GM21526 (cell line): Measurements from ENCODE around the gene TGFBRAP1.

ENCODE experiments used
- ATAC-seq: cut with Tn5 transposase; IDR thresholded peaks from one replicate; pipeline ENCODE4 v1.9.1; 2021; ENCODE audit warnings: moderate library complexity; ENCODE audit not compliant: unreplicated experiment, low FRiP score

The TGFBRAP1 gene

GRCh38 chr2:105329561-105330495 lies at the start of gene TGFBRAP1:
TGFBRAP1 (minus strand) TSS chr2:105329735; CDS start chr2:105308301, 21,434 bp downstream.
- peak; percentile 74 for ATAC-seq

- no peak for ATAC-seq
Observed at GRCh38 chr2:105378921-105379383, 49.4 kb upstream of the TGFBRAP1 start.

- ATAC-seq = no peak
Observed at GRCh38 chr2:105378276-105378840, 48.8 kb upstream of the TGFBRAP1 start.

- no peak for ATAC-seq
Observed at GRCh38 chr2:105377871-105378270, 48.3 kb upstream of the TGFBRAP1 start.

- no peak for ATAC-seq
Observed at GRCh38 chr2:105376789-105377240, 47.3 kb upstream of the TGFBRAP1 start.

- no peak for ATAC-seq
Observed at GRCh38 chr2:105376010-105376409, 46.5 kb upstream of the TGFBRAP1 start.

GRCh38 chr2:105375001-105375561 lies 45.5 kb upstream of the TGFBRAP1 start:
- ATAC-seq = no peak

- peak; percentile 74 for ATAC-seq
Observed at GRCh38 chr2:105373895-105374401, 44.4 kb upstream of the TGFBRAP1 start.

- no peak for ATAC-seq
Observed at GRCh38 chr2:105373344-105373781, 43.8 kb upstream of the TGFBRAP1 start.

GRCh38 chr2:105371810-105372209 lies 42.3 kb upstream of the TGFBRAP1 start:
- ATAC-seq = no peak

GRCh38 chr2:105371156-105371555 lies 41.6 kb upstream of the TGFBRAP1 start:
- ATAC-seq = no peak

GRCh38 chr2:105369777-105370690 lies 40.5 kb upstream of the TGFBRAP1 start:
- ATAC-seq = peak; percentile 88

- ATAC-seq = no peak
Observed at GRCh38 chr2:105368759-105369408, 39.3 kb upstream of the TGFBRAP1 start.

- no peak for ATAC-seq
Observed at GRCh38 chr2:105365206-105365605, 35.7 kb upstream of the TGFBRAP1 start.

GRCh38 chr2:105364436-105365139 lies 35.1 kb upstream of the TGFBRAP1 start:
- no peak for ATAC-seq

- ATAC-seq = no peak
Observed at GRCh38 chr2:105362862-105363591, 33.5 kb upstream of the TGFBRAP1 start.

- ATAC-seq = no peak
Observed at GRCh38 chr2:105361102-105361889, 31.8 kb upstream of the TGFBRAP1 start.
